Smooth muscle cell (in vitro differentiated cells): ENCODE measurements around the gene ZNF428. TPM values are rescaled to one million over a fixed set of nuclear protein-coding genes. Genes with fewer than 3 reads are reported as not detected.

ENCODE experiments used
- DNase-seq: peaks from one replicate; lab custom pipeline; 2025; ENCODE audit not compliant: unreplicated experiment; lab: John Stamatoyannopoulos, UW
- H2AFZ ChIP-seq: fragments of 200-600 bp; sonication (generic); 2 replicates; pipeline ENCODE4 v1.6.0; 2016; ENCODE audit warnings: antibody characterized with exemption, low read depth, mild to moderate bottlenecking
- H3F3A ChIP-seq: fragments of 200-600 bp; sonication (generic); 2 replicates; pipeline ENCODE4 v1.6.0; 2017; ENCODE audit warnings: antibody characterized with exemption, low read depth
- H3K27ac ChIP-seq: fragments of 200-600 bp; sonication (generic); 2 replicates; pipeline ENCODE4 v1.5.1; 2016; ENCODE audit warnings: low read depth, mild to moderate bottlenecking
- H3K27me3 ChIP-seq: fragments of 200-600 bp; sonication (generic); 2 replicates; pipeline ENCODE4 v1.6.1; 2016; ENCODE audit warnings: low read depth, mild to moderate bottlenecking
- H3K36me3 ChIP-seq: fragments of 200-600 bp; sonication (generic); 2 replicates; pipeline ENCODE4 v1.5.1; 2016; ENCODE audit warnings: low read depth
- H3K4me1 ChIP-seq: fragments of 200-600 bp; sonication (generic); 2 replicates; pipeline ENCODE4 v1.5.1; 2016; ENCODE audit warnings: low read depth
- H3K4me2 ChIP-seq: fragments of 200-600 bp; sonication (generic); 2 replicates; pipeline ENCODE4 v1.6.0; 2016; ENCODE audit warnings: mild to moderate bottlenecking
- H3K4me3 ChIP-seq: fragments of 200-600 bp; sonication (generic); 2 replicates; pipeline ENCODE4 v1.5.1; 2016; ENCODE audit warnings: mild to moderate bottlenecking
- H3K79me2 ChIP-seq: fragments of 200-600 bp; sonication (generic); 2 replicates; pipeline ENCODE4 v1.6.0; 2016; ENCODE audit warnings: low read depth, mild to moderate bottlenecking
- H3K9ac ChIP-seq: fragments of 200-600 bp; sonication (generic); 2 replicates; pipeline ENCODE4 v1.6.0; 2016; ENCODE audit warnings: low read depth
- H3K9me3 ChIP-seq: fragments of 200-600 bp; sonication (generic); replicated peaks from 2 replicates; pipeline ENCODE4 v1.5.1; 2016; ENCODE audit warnings: low read depth
- H4K20me1 ChIP-seq: fragments of 200-600 bp; sonication (generic); 2 replicates; pipeline ENCODE4 v1.6.0; 2016; ENCODE audit warnings: low read depth
- CTCF ChIP-seq: fragments of 200-600 bp; sonication (generic); IDR thresholded peaks from 2 replicates; pipeline ENCODE4 v1.5.1; 2017; ENCODE audit warnings: borderline replicate concordance, mild to moderate bottlenecking, antibody characterized with exemption; ENCODE audit not compliant: insufficient read depth, poor library complexity, severe bottlenecking
- WGBS: methylation state at CpG from one replicate; pipeline ENCODE4 v1.1.7; 2016; ENCODE audit warnings: low lambda C conversion rate; 5-methylcytosine and 5-hydroxymethylcytosine counted together
- polyA plus RNA-seq: library from polyadenylated mRNA; unstranded; fragments of >200 nt; fragmentation: Nextera tagmentation; extraction: Ambion mirVana; gene quantifications from 2 replicates; pipeline ENCODE4 v1.2.1, GENCODE V29; 2016
- total RNA-seq: library from RNA; depleted of rRNA; stranded (reverse); fragments of >200 nt; gene quantifications from 2 replicates; pipeline ENCODE4 v1.2.3, GENCODE V29; 2014

ZNF428 gene
- total and polyA plus RNA-seq, 2 experiments from 2014 or later, result 20.3 to 63.1 TPM

GRCh38 chr19:43586346-43586745 is 33.1 kb downstream of the ZNF428 start:
- whole genome bisulfite sequencing, result 75% methylated on average over 2 of the region's 2 CpGs
- TF ChIP-seq CTCF, result no peak

DNA sequence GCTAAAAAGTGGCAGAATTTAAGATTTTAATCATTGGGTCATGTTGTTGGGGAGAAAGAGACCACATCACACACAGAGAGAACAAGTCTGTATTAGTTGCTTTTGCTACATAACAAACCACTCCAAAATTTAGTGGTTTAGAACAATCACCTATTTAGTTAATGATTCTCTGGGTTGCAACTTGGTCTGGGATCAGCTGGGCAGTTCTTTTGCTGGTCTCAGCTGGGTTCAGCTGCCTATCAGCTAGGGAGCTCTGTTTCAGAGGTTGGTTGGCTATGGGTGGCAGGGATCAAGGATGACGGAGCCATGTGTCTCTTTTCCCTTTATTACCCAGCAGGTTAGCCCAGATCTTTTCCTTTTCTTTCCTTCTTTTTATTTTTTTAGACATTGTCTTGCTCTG is 34.9 kb downstream of the ZNF428 start:
- TF ChIP-seq CTCF, result no peak
- H3K36me3 ChIP-seq, result no peaks in the 10 kb centered on the region
- no peak overlapping the region for H3K4me3 ChIP-seq
- WGBS, result 80% methylated on average over 1 of the region's 1 CpG
- H3K4me1 ChIP-seq, result no peaks in the 10 kb centered on the region
- peaks cover 6% of the 10 kb centered on the region for H3K79me2 ChIP-seq
- H3K9ac ChIP-seq, result no peak overlapping the region
- H3K27me3 ChIP-seq, result no peaks in the 10 kb centered on the region
- H3F3A ChIP-seq, result no peaks in the 10 kb centered on the region
- no peak overlapping the region for H3K27ac ChIP-seq
- H4K20me1 ChIP-seq, result peaks cover 6% of the 10 kb centered on the region
- H2AFZ ChIP-seq, result no peak overlapping the region
- no peak for DNase-seq
- H3K4me2 ChIP-seq, result no peak overlapping the region
- no peaks in the 10 kb centered on the region for H3K9me3 ChIP-seq

More at GRCh38 chr19:43586346-43586745, 33.1 kb downstream of the ZNF428 start:
- no peaks in the 10 kb centered on the region for H3K27me3 ChIP-seq
- no peak overlapping the region for H2AFZ ChIP-seq
- peaks cover 24% of the 10 kb centered on the region for H4K20me1 ChIP-seq
- no peak overlapping the region for H3K4me2 ChIP-seq
- no peaks in the 10 kb centered on the region for H3K36me3 ChIP-seq
- no peak overlapping the region for H3K27ac ChIP-seq
- H3F3A ChIP-seq, result no peaks in the 10 kb centered on the region
- no peak overlapping the region for H3K4me3 ChIP-seq
- H3K79me2 ChIP-seq, result peaks cover 13% of the 10 kb centered on the region
- no peak overlapping the region for H3K9ac ChIP-seq
- no peaks in the 10 kb centered on the region for H3K9me3 ChIP-seq
- no peaks in the 10 kb centered on the region for H3K4me1 ChIP-seq
- no peak for DNase-seq

DNA sequence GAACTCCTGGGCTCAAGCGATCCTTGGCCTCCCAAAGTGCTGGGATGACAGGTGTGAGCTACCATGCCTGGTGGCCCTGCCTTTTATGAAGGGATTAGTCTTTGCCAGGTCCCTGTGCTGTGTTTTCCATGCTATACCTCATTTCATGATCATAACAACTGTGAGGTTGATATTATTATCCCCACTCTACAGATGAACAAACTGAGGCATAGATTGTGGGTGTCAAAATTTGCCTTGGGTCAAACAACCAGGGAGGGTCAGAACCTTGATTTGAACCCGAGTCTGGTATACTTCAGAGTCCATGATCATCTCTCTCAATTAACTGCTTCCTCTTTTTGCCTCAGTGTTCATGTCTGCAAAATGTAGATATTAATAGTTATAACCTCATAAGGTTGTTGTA is 36.9 kb downstream of the ZNF428 start:
- H3K4me3 ChIP-seq, result no peak overlapping the region
- no peak for TF ChIP-seq CTCF
- 92% methylated on average over 2 of the region's 2 CpGs for WGBS
- H3K27me3 ChIP-seq, result no peaks in the 10 kb centered on the region
- H3F3A ChIP-seq, result no peaks in the 10 kb centered on the region
- H4K20me1 ChIP-seq, result peaks cover 5% of the 10 kb centered on the region
- H3K9me3 ChIP-seq, result no peaks in the 10 kb centered on the region
- H3K27ac ChIP-seq, result no peak overlapping the region
- H3K79me2 ChIP-seq, result peaks cover 6% of the 10 kb centered on the region
- no peak overlapping the region for H3K4me2 ChIP-seq
- DNase-seq, result no peak
- H3K36me3 ChIP-seq, result no peaks in the 10 kb centered on the region
- H3K4me1 ChIP-seq, result no peaks in the 10 kb centered on the region
- H3K9ac ChIP-seq, result no peak overlapping the region
- H2AFZ ChIP-seq, result no peak overlapping the region

DNA sequence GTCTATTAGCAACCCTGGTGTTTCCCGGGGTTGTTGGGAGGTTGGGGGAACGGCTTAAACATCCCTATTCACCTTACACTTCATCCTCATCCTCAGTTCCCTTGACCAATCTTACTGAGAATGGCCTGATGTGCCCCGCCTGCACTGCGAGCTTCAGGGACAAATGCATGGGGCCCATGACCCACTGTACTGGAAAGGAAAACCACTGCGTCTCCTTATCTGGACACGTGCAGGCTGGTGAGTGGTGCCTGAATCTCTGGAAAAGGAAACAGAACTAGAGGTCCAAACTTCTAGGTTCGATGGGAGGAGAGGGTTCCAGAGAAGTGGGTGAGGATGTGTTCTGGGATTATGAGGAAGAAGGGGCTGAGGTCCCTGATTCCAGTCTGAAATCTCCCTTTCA is 38.0 kb downstream of the ZNF428 start:
- H3K27me3 ChIP-seq, result no peaks in the 10 kb centered on the region
- no peak overlapping the region for H3K4me3 ChIP-seq
- peaks cover under 1% of the 10 kb centered on the region for H3K79me2 ChIP-seq
- H2AFZ ChIP-seq, result no peak overlapping the region
- H3K9me3 ChIP-seq, result no peaks in the 10 kb centered on the region
- TF ChIP-seq CTCF, result no peak
- H3K9ac ChIP-seq, result no peak overlapping the region
- H3K36me3 ChIP-seq, result no peaks in the 10 kb centered on the region
- WGBS, result 74% methylated on average over 7 of the region's 7 CpGs
- H3K4me1 ChIP-seq, result no peaks in the 10 kb centered on the region
- H3K27ac ChIP-seq, result no peak overlapping the region
- H4K20me1 ChIP-seq, result no peaks in the 10 kb centered on the region
- no peaks in the 10 kb centered on the region for H3F3A ChIP-seq
- DNase-seq, result no peak
- peak overlapping the region; percentile 82 for H3K4me2 ChIP-seq
